Activated T-cell treated with anti-CD3 and anti-CD28 coated beads for 48 hours (primary cell): ENCODE data around the gene MAML2.

Source experiments
- DNase-seq: peaks from one replicate; pipeline ENCODE4 v3.0.0-alpha.2; 2020; ENCODE audit warnings: low read depth

MAML2 gene

DNA sequence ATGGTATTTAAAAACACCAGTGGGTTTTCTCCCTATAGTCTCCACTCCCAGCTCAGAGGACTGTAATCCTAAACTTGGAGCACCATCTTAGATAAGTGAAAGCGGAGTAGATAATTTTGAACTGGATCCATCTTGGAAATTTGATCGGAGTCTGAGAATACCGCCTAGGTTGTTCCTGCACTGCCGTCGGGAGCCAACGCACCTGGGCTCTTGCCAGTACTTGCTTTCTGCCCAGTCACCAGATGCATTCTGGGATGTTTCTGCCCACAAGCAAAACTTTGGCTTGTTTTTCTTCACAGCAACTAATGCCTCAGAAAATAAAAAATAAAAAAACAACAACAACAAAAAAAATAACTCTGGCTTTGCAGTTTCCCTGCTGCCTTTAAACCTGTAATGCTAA, 306.1 kb downstream of the MAML2 start:
- DNase-seq = no peak

GRCh38 chr11:96035740-96036078, 307.3 kb downstream of the MAML2 start:
- DNase-seq = no peak

DNA sequence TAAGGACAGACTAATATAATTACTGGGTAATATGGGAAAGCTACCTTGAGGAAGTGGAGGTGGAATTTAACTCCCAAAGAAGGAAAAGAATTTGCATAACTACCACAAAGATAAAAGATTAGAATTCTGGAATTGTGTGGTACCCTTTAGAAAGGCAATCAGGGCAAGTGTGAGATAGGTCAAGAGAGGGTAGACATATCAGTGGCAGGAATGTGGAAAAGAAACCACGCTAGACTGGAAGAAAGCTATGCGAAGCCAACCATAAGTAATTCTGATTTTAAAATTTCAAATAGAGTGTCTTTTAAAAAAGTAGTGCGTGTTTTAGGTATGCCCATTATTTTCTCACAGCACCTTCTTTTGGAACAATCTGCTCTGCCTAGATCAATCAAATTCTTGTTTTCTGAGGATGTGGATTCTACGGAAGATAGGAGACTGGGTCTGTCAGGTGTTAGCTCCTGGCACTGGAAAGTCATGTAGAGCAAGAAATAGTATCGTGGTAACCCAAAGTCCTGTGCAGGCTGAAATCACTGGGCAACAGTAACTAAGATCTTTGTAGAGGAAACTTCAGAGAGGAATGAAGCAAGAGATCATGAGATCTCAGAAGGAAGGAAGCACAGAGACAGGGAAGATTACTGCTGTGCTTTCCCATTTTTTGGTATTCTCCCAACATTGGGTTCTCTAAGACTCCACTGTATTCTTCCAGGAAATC, 307.8 kb downstream of the MAML2 start:
- DNase-seq = no peak

DNA sequence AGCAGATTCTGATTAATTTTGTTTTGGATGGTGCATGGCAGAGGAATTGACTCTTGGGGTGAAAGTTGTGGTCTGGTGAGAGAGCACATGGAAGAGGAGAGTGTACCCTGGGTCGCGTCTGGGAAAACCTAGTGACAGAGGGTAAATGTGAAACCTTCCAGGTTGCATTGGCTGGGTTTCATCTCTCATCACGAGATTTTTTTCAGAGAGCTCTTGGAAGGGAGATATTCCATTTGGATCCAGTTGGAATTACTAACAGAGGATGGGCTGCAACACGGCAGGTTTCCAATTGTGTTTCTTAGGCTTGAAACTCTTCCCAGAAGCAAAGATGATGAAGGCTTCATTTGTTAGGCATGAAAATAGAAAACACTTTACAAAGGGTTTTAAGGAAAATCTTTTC, 309.4 kb downstream of the MAML2 start:
- no peak for DNase-seq

DNA sequence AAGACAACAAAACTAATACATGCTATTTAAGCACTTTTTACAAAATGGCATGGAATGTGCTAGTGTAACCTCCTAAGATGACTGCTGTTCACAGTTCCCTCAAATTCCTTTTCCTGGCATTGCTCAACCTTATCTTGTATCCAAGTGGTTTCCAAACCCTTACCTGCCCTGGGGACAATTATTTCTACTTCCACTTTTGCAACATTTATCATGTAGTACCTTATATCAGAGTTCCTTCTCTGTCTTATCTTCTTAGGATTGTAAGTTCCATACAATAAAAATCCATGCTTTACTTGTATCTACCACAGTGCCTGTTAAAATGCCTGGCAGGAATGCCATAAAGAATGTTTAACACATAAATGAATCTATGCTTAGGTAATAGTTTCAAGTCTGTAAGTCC, 309.9 kb downstream of the MAML2 start:
- no peak for DNase-seq

DNA sequence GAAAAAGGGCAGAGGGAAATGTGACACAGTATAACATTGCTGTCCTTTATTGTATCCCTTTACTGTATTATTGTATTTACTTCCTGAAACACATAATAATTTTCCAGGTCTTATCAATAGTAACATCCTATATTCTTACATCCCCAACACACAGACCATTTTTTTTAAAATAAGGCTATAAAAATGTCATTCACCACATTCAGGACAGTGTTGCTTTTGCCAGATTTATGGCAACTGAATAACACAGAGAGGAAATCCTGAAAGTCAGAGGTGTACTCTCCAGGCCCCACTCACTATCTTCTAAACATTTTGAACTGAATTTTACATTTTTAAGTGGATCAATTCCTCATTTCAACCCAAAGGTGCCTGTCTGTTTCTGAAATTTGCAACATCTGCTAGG, 314.2 kb downstream of the MAML2 start:
- DNase-seq = no peak

- no peak for DNase-seq
Measured at GRCh38 chr11:96027021-96027420, 316.0 kb downstream of the MAML2 start.

DNA sequence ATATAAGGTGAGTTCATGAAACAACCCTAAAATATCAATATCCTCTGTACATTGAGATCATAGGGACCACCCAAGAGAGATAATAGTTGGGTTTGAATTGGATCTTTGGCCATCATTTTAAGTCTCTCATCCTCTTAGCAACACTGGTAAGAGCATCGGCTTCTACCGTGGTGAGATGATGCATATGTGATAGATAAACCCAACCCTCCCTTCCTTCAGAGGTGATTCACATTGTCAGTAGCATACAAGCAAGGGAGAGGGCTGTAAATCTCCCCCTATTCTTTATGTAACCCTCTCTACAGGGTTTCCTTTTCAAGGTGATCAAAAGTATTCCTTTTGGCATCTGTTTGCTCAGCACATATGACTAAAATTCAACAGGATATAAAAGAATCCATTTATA, 316.7 kb downstream of the MAML2 start:
- DNase-seq = no peak

DNA sequence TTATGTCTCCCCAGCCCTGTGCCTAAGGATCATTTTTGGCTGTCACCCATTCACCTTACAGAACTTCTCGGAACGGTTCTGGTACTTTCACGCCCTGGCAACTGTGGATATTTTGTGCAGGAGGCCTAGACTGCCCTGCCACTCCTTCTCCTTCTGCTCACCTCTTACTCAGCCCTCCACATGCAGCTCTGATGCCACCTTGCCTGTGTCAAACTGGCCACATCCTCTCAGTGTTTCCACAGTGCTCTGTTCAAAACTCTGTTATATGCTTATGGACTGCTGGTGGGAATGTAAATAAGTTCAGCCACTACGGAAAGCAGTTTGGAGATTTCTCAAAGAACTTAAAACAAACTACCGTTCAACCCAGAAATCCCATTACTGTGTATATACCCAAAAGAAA, 318.3 kb downstream of the MAML2 start:
- DNase-seq = no peak

DNA sequence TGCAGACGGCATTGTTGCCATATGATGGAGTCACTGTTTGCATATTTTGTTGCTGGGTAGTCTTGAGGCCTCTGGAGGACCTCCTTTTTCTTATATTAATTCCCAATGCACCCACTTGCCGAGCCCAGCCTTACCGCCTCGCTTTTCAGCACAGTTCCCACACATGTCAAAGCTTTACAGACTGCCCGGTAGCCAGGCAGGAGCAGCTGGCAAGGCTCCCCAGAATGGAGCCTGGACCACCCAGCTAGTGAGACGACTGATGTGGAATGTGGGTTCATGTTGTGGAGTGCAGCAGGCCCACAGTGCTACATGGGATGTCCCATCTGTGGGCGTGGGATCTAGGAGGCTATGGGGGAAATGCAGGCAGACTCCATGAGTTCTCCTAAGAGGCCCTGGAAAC, 319.7 kb downstream of the MAML2 start:
- no peak for DNase-seq

- DNase-seq = no peak
Measured at GRCh38 chr11:96021901-96022650, 320.9 kb downstream of the MAML2 start.

DNA sequence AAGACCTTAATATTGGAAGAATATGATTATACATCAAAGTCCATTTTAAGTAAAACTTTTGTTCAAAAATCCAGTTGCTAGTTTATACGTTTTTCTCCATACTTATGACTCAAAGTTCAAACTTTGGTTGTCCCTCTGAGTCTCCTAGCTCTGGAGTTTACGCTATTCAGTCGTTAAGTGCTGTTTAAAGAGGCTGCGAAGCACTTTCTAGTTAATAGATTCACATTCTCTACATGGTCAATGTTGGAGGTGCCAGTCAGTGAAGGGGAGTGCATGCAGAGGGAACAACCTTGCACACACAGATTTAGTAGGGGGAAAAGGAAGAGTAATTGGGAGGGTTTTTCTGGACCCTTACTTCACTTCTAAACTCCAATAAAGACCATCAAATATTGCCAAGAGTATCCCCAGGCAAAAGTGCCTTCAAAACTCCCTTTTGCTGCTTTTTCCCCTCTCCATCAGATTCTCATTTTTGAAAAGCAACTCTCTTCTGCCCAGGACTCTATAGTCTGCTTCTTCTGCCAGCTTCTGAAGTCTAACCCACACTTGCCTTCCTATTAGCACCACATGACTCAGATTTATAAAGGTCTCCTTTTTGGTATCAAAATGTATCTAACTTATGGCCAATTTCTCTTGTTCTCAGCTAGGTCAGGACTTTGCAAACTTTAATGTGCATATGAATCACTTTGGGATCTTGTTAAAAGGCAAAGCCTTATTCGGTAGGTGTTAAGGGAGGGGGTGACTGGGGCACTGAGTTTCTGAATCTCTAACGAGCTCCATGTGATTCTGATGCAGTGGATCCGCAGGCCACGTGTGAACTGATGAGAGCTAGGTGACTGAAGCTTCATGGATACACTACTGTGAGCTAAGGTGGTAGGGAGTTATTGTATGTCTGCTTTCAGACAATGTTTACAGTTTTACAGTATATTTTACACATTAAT, 322.9 kb downstream of the MAML2 start:
- DNase-seq = no peak

- DNase-seq = no peak
Measured at GRCh38 chr11:96019281-96019680, 323.7 kb downstream of the MAML2 start.

DNA sequence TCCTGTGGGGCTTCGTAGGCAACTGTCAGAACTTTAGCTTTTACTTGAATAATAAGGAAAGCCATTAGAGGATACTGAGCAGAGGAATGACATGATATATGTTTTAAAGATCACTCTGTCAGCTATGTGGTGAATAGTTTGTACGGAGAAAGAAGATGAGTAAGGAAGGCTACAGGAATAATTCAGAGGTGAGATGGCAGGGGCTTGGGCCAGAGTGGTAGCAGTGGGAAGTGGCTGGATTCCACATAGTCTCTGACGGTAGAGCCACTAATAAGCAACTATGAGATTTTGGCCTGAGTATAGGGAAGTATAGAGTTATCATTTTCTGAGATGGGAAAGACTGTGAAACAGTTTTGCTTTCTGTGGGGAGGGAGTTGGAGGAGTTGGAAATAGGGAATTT, 325.1 kb downstream of the MAML2 start:
- no peak for DNase-seq

DNA sequence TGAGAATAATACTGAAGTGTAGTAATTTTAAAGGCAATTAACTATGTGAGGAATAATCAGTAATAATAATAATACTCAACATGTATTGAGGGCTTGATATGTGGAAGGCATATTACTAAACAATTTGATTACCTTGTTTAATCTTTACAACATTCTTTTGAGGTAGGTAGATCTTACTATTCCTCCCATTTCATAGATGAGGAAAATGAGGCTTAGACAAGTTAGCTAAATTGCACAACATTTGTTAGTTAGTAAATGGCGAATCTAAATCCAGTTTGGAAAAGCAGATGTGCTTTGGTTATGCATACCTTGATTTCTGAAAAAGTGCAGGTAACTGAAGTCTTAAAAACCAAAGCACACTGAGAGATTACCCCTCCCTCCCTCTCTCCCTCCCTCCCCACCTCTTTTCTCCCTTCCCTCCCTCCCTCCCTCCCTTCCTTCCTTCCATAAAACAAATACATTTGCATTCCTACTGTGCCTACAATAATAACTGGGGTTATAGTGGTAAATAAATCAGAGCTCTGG, 326.0 kb downstream of the MAML2 start:
- no peak for DNase-seq

GRCh38 chr11:96015906-96016565, 327.0 kb downstream of the MAML2 start:
- peak; percentile 8 for DNase-seq

DNA sequence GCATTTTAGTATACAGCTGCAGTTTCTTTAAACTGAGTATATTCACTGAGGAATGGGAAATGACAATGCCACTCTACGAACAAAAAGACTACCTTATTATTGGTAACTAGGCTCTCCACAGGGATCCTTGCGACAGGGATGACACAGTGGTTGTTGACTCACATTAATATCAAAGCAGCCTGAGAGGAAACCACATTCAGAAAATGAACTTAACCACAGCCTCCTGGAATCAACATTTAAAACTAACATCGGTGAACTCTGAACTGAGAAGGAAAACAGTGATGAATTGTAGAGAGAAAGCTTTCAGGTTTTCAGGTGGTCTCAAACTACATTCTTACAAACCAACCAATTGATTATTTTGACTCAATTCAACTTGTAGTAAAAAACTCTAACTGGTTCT, 328.8 kb downstream of the MAML2 start:
- DNase-seq = peak; percentile 12

DNA sequence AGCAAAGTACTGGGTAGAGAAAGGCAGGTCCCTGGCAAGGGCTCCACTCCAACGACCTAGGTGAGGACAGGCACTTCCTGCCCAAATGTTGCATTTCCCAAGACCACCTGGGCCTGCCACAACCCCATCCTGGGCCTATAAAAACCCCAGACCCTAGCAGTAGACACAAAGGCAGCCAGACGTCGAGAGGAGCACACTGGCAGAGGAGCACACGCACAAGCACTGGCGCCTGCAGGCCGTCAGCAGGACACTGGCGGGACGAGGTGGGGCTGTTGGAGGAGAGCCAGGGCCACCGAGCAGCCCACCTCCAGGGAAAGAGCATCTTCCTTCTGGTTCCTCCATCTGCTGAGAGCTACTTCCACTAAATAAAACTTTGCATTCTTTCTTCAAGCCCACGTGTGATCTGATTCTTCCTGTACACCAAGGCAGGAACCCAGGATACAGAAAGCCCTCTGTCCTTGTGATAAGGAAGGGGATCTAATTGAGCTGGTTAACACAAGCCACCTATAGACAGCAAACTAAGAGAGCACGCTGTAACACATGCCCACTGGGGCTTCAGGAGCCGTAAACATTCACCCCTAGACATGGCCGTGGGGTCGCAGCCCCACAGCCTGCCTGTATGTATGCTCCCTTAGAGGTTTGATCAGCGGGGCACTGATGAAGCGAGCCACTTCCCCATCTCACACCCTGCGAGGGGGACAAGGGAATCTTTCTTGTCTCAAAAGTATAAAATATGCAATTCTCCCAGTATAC, 329.4 kb downstream of the MAML2 start:
- DNase-seq = peak; percentile 7

DNA sequence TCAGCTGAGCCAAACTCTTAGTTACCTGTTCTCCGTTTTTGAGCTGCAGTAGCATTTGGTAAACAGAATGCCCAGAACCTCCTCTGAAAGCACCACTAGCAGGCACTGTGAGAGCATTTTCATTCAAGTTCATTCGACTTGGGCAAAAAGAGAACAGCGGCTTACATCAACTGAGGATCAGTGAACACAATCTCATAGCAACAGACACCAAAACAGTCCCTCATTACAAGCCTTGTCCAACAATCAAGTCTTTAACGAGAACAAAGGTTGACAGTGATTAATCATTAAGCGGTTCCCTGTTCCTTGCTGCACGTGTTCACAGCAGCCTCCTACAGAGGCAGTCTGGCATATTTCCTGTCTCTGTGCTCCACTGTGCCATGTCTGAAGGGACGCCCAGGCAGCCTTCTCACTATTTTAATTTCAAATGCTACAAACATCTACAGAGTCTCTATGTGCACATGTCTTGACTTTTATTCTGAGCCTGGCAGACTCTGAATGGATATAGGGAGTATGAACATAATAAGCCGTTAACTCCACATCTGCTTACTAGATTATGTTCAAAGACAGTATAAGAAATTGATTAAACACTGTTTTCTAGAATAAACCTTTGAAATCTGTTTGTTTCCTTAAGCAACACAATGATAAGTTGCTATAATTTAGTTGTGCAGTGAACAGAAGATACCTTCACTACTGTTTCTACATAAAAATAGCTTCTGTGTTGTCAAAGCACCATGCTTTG, 330.7 kb downstream of the MAML2 start:
- DNase-seq = peak; percentile 25

GRCh38 chr11:96010683-96011082, 332.3 kb downstream of the MAML2 start:
- DNase-seq = no peak
